ENCODE results near the gene CFAP45. TPM values are rescaled to one million over a fixed set of nuclear protein-coding genes. Genes with fewer than 3 reads are reported as not detected.

Gene CFAP45
- total and polyA plus RNA-seq, 2 of the 8 experiments (the other 6 are each of a cell fraction or from before 2014, with no cell fraction given): 0.05 TPM; not detected in 1

- H3K79me1 ChIP-seq (ENCODE audit: low read depth, low read length): no peaks in the 10 kb centered on the region
- no peak overlapping the region for H3K56ac ChIP-seq (replicated peaks; ENCODE audit: insufficient read length, low read depth, low read length)
- peaks cover 3% of the 10 kb centered on the region; the same call in 1 of the 2 replicates for H3K23me2 ChIP-seq (ENCODE audit: low read depth, low read length)
- no peak overlapping the region for H3K23ac ChIP-seq (ENCODE audit: insufficient read length)
- H2BK5ac ChIP-seq (ENCODE audit: low read depth, low read length): no peak overlapping the region
- ChIA-PET CTCF (ENCODE audit: partially characterized antibody) (interaction anchor here (1.0 to 20.8 kb wide), 10 partner anchors 10 to 112 kb away, joined by 3 to 645 read pairs (median 56); partner anchors contain the start of genes FCRL6, IGSF9 and SLAMF8), POLR2A (ENCODE audit: partially characterized antibody) (interaction anchor here (1.5 to 1.7 kb wide), 2 partner anchors 20 to 28 kb away, joined by 4 read pairs; no protein-coding TSS in a partner anchor)
- H3K27me3 ChIP-seq (replicated peaks in 1 of 4; ENCODE audit: control insufficient read depth in 3 of 4, extremely low read depth in 1 of 4, insufficient read depth in 3 of 4, low read length in 3 of 4): peaks cover under 1 to 5% (median 4%) of the 10 kb centered on the region in 4 experiments; a peak in 5 of 7 replicates
- H4K5ac ChIP-seq (ENCODE audit: insufficient read length, low read depth, low read length): no peak overlapping the region
- no peak overlapping the region for H3K18ac ChIP-seq (ENCODE audit: extremely low read depth, low read length)
- H2AK5ac ChIP-seq (ENCODE audit: low read depth, low read length): no peak overlapping the region
- no peak overlapping the region for H2AFZ ChIP-seq (ENCODE audit: low read length)
- no peak overlapping the region for H3K4me3 ChIP-seq (ENCODE audit: extremely low read depth in 1 of 4, insufficient read depth in 2 of 4, low read depth in 3 of 4, low read length in 4 of 4)
- no peak overlapping the region for H2BK20ac ChIP-seq (ENCODE audit: low read length)
- no peak overlapping the region for H2BK15ac ChIP-seq (ENCODE audit: low read length)
- 80% methylated on average over 6 of the region's 6 CpGs; no CpG with 5 or more reads in 1 of the 2 experiments for WGBS, 2 experiments (ENCODE audit: extremely low coverage in 1 of 2, insufficient coverage in 1 of 2, insufficient read length in 1 of 2, insufficient replicate concordance in 2 of 2, low coverage in 1 of 2, low lambda C conversion rate in 2 of 2, missing lambda C conversion rate in 1 of 2)
- no peaks in the 10 kb centered on the region for H4K20me1 ChIP-seq (replicated peaks in 1 of 2; ENCODE audit: control insufficient read depth in 1 of 2, insufficient read depth in 2 of 2, low read length in 2 of 2)
- no peak overlapping the region for H2BK120ac ChIP-seq (replicated peaks; ENCODE audit: low read depth, low read length)
- no peaks in the 10 kb centered on the region for H3K79me2 ChIP-seq (ENCODE audit: control insufficient read depth in 1 of 2, insufficient read depth in 2 of 2, low read length in 2 of 2)
- H4K8ac ChIP-seq (ENCODE audit: extremely low read depth, insufficient read depth, low read length): no peak overlapping the region
- FAIRE-seq: no peak
- no peak overlapping the region for H3K4ac ChIP-seq (replicated peaks; ENCODE audit: insufficient read length, low read depth, low read length)
- H3K27ac ChIP-seq (ENCODE audit: low read depth, low read length): no peak overlapping the region
- TF ChIP-seq USF2 (IDR thresholded peaks at IDR 0.05; ENCODE audit: low read length) (no peak), RAD21 (IDR thresholded peaks at IDR 0.05 in 1 of 2, conservative IDR thresholded peaks at IDR 0.05 in 1 of 2; ENCODE audit: low read depth in 2 of 2, low read length in 2 of 2) (no peak), PHF8 (conservative IDR thresholded peaks at IDR 0.05; ENCODE audit: low read depth, low read length) (no peak), HDAC6 (IDR thresholded peaks at IDR 0.05; ENCODE audit: low read depth, low read length) (no peak), SP2 (IDR thresholded peaks at IDR 0.05; ENCODE audit: low read length) (no peak), RBBP5 (IDR thresholded peaks at IDR 0.05; ENCODE audit: borderline replicate concordance, low read depth, low read length) (no peak), BRCA1 (IDR thresholded peaks at IDR 0.05; ENCODE audit: low read depth, low read length) (no peak), YY1 (IDR thresholded peaks at IDR 0.05; ENCODE audit: low read depth, low read length) (no peak)
- no peak overlapping the region for H4K91ac ChIP-seq (replicated peaks; ENCODE audit: insufficient read length, low read length)
- H3K14ac ChIP-seq (ENCODE audit: insufficient read length): no peak overlapping the region
- H2BK12ac ChIP-seq (ENCODE audit: low read depth, low read length): no peak overlapping the region
- no peaks in the 10 kb centered on the region for H3K36me3 ChIP-seq (ENCODE audit: control insufficient read depth in 2 of 4, insufficient read depth in 4 of 4, low read length in 3 of 4)
- H3K4me1 ChIP-seq (replicated peaks in 1 of 4; ENCODE audit: control insufficient read depth in 3 of 4, insufficient read depth in 4 of 4, low read length in 3 of 4): peaks cover 5 to 9% (median 7%) of the 10 kb centered on the region in 4 experiments
- H3K4me2 ChIP-seq (ENCODE audit: insufficient read depth in 1 of 2, low read depth in 2 of 2, low read length in 2 of 2): no peak overlapping the region
- H3K9me3 ChIP-seq (ENCODE audit: insufficient read depth in 2 of 2, low read depth in 1 of 2, low read length in 1 of 2): no peaks in the 10 kb centered on the region
- H3K9ac ChIP-seq (replicated peaks in 1 of 4; ENCODE audit: extremely low read depth in 1 of 4, low read depth in 3 of 4, low read length in 3 of 4): no peak overlapping the region
- DNase-seq (ENCODE audit: low read depth in 1 of 2, low spot score in 2 of 2): no peak
These were observed 4.0 kb downstream of the CFAP45 start for GRCh38 chr1:159895836-159896545.

Measured in H1 (cell line).